ENCODE measurements around the gene TNKS1BP1. TPM values are rescaled to one million over a fixed set of nuclear protein-coding genes. Genes with fewer than 3 reads are reported as not detected.

TNKS1BP1 gene
- total RNA-seq, 1 experiment from 2014 or later: 218 TPM

DNA sequence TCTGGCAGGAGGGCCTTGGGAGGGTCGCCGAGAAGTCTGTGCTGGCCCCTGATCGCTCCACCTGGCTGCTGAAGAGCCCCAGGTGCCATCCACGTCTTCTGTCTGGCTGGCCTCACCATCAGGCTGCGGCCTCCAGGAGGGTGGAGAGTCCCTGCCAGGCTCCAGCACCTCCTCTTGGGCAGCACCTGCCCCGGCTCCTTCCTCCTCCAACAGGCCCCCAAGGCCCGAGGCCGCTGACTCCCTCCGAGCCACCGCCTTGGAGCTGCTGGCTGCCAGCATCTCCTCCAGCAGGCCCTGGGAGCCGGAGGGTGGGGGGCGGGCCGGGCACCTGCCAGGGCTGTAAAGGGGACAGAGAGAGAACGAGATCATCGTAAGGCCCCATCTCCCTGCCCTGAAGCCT, 22.3 kb downstream of the TNKS1BP1 start:
- Histone ChIP-seq H3K9me3 (ENCODE audit: insufficient read depth, low read depth) (peaks cover 4% of the 10 kb centered on the region; the same call in 1 of the 2 replicates), H3K27me3 (ENCODE audit: insufficient read depth, low read depth) (no peaks in the 10 kb centered on the region), H4K20me1 (ENCODE audit: insufficient read depth) (peaks cover 26% of the 10 kb centered on the region), H3K27ac (no peak overlapping the region), H3K9me2 (ENCODE audit: insufficient read depth) (no peaks in the 10 kb centered on the region), H3K79me2 (ENCODE audit: low read depth) (peaks cover 26% of the 10 kb centered on the region), H3K4me1 (replicated peaks; ENCODE audit: insufficient read depth) (peaks cover 5% of the 10 kb centered on the region), H3F3A (ENCODE audit: insufficient read depth, low read depth) (peaks cover 14% of the 10 kb centered on the region), H3K36me3 (ENCODE audit: low read depth) (peaks cover 38% of the 10 kb centered on the region), H3K4me3 (no peak overlapping the region), H3K4me2 (no peak overlapping the region), H2AFZ (no peak overlapping the region)
- DNase-seq: no peak
- intact Hi-C loops (cut with micrococcal nuclease; ENCODE audit: unreplicated experiment): no loop called here
- ChIA-PET POLR2A (ENCODE audit: unreplicated experiment) (interaction anchor here (0.5 kb wide), 1 partner anchor 24 kb away, joined by 9 read pairs; no protein-coding TSS in a partner anchor), CTCF (no interaction called here)
- TF ChIP-seq EZH2 (IDR thresholded peaks at IDR 0.05; ENCODE audit: low read depth): no peak
- TF ChIP-seq, protein P1, sequence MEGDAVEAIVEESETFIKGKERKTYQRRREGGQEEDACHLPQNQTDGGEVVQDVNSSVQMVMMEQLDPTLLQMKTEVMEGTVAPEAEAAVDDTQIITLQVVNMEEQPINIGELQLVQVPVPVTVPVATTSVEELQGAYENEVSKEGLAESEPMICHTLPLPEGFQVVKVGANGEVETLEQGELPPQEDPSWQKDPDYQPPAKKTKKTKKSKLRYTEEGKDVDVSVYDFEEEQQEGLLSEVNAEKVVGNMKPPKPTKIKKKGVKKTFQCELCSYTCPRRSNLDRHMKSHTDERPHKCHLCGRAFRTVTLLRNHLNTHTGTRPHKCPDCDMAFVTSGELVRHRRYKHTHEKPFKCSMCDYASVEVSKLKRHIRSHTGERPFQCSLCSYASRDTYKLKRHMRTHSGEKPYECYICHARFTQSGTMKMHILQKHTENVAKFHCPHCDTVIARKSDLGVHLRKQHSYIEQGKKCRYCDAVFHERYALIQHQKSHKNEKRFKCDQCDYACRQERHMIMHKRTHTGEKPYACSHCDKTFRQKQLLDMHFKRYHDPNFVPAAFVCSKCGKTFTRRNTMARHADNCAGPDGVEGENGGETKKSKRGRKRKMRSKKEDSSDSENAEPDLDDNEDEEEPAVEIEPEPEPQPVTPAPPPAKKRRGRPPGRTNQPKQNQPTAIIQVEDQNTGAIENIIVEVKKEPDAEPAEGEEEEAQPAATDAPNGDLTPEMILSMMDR (conservative IDR thresholded peaks at IDR 0.05): no peak
- BruUV-seq (replicated peaks): no TSS peak

DNA sequence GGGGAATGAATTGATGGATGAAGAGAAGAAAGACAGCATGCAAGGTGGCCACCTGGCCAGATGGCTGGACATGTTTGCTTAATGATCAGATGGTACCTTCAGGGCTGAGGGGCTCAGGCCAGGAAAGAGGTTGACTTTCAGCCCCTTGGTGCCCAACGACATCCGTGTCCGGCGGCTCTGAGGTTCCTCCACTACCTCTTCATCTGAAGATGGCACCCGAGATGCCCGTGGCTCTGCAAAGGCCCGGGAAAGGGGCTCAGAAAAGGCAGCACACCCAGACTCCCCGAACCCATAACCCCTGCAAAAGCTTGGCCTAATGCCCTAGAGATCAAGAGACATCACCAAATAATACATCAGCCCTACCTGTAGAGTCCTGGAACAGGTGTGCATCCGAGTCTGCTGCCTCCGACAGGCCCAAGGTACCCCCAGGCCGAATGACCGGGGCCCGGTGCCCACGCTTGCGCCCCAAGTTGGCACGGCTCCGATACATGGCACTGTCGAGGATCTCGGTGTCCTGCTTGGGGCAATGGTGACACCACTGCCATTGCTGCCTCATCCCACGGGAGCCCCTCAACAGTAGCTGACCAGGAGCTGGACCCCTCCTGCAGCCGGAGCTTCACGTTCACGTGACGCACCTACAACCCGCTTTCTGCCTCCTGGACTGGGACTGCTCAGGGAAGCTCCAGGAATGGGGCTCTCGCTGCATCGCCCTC, 22.9 kb downstream of the TNKS1BP1 start:
- Histone ChIP-seq H3K4me1 (replicated peaks; ENCODE audit: insufficient read depth) (0 out of 2 replicates have a peak, but pooled peaks cover under 1% of the 10 kb centered on the region), H2AFZ (no peak overlapping the region), H3K9me2 (ENCODE audit: insufficient read depth) (no peaks in the 10 kb centered on the region), H3K27me3 (ENCODE audit: insufficient read depth, low read depth) (no peaks in the 10 kb centered on the region), H4K20me1 (ENCODE audit: insufficient read depth) (peaks cover 20% of the 10 kb centered on the region), H3K4me2 (no peak overlapping the region), H3K4me3 (no peak overlapping the region), H3K79me2 (ENCODE audit: low read depth) (peaks cover 20% of the 10 kb centered on the region), H3K9me3 (ENCODE audit: insufficient read depth, low read depth) (peaks cover 4% of the 10 kb centered on the region; the same call in 1 of the 2 replicates), H3K36me3 (ENCODE audit: low read depth) (peaks cover 38% of the 10 kb centered on the region), H3F3A (ENCODE audit: insufficient read depth, low read depth) (peaks cover 16% of the 10 kb centered on the region), H3K27ac (no peak overlapping the region)
- no peak for TF ChIP-seq EZH2 (IDR thresholded peaks at IDR 0.05; ENCODE audit: low read depth)
- TF ChIP-seq, protein P1 (conservative IDR thresholded peaks at IDR 0.05): no peak
- DNase-seq: no peak
- no TSS peak for BruUV-seq (replicated peaks)
- POLR2A ChIA-PET (ENCODE audit: unreplicated experiment): no interaction called here
- CTCF ChIA-PET: no interaction called here
- intact Hi-C loops (cut with micrococcal nuclease; ENCODE audit: unreplicated experiment): no loop called here

DNA sequence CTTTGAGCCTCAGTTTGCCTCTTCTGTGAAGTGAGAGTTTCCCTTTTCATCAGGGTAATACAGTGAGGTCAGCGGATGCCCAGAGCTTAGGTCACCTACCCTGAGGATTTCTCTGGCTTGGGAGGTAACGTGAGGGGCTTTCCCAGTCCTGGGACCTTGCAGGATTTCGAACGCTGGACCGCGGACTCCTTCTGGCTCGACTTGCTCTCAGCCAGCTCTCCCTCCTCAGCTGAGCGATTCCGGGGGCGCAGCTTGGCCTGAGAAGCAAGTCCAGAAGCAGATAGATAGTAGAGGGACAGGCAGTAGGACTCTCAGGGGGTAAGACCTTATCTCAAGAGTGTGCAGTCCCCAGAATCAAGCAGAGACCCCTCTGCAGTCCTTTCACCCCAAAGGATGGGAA, 24.0 kb downstream of the TNKS1BP1 start:
- no peak for DNase-seq
- POLR2A ChIA-PET (ENCODE audit: unreplicated experiment): no interaction called here
- no peak for TF ChIP-seq EZH2 (IDR thresholded peaks at IDR 0.05; ENCODE audit: low read depth)
- TF ChIP-seq, protein P1 (conservative IDR thresholded peaks at IDR 0.05): no peak
- H3K9me3 ChIP-seq (ENCODE audit: insufficient read depth, low read depth): peaks cover 4% of the 10 kb centered on the region; the same call in 1 of the 2 replicates
- H3K9me2 ChIP-seq (ENCODE audit: insufficient read depth): no peaks in the 10 kb centered on the region
- no peak overlapping the region for H3K27ac ChIP-seq
- no peak overlapping the region for H3K4me3 ChIP-seq
- peaks cover 21% of the 10 kb centered on the region for H3F3A ChIP-seq (ENCODE audit: insufficient read depth, low read depth)
- H3K4me1 ChIP-seq (replicated peaks; ENCODE audit: insufficient read depth): 0 out of 2 replicates have a peak, but pooled peaks cover 12% of the 10 kb centered on the region
- no TSS peak for BruUV-seq (replicated peaks)
- H3K79me2 ChIP-seq (ENCODE audit: low read depth): peaks cover 11% of the 10 kb centered on the region
- H2AFZ ChIP-seq: no peak overlapping the region
- intact Hi-C loops (cut with micrococcal nuclease; ENCODE audit: unreplicated experiment): no loop called here
- H3K36me3 ChIP-seq (ENCODE audit: low read depth): peaks cover 38% of the 10 kb centered on the region
- H4K20me1 ChIP-seq (ENCODE audit: insufficient read depth): peaks cover 18% of the 10 kb centered on the region
- CTCF ChIA-PET: no interaction called here
- H3K27me3 ChIP-seq (ENCODE audit: insufficient read depth, low read depth): no peaks in the 10 kb centered on the region
- no peak overlapping the region for H3K4me2 ChIP-seq

Measured in PC-9 (cell line).